Activated T-cell treated with anti-CD3 and anti-CD28 coated beads, Interleukin-2, amount 50 U/mL, for 1 hour (primary cell): Measurements from ENCODE around the gene ZSWIM6.

Experiments used
- DNase-seq: peaks from one replicate; pipeline ENCODE4 v3.0.0-alpha.2; 2020

The ZSWIM6 gene

DNA sequence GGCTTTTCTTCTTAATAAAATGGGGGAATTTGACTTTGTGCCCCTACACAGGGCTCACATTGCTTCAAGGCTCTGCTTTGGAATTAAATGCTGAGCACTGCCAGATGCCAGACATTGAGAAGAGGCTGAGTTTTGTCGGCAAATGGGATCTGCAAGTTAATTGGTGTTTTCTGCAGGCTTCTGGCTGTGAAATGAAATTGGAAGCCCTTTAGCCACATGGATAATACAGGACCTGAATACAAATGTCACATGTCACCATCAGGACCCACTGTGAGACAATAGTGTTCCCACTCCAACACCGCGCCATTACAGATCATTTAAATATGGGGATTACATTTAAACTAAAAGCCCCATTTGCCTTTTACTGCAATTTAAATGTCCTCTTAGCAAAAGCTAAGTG lies 164.4 kb downstream of the ZSWIM6 start:
- DNase-seq: no peak

DNA sequence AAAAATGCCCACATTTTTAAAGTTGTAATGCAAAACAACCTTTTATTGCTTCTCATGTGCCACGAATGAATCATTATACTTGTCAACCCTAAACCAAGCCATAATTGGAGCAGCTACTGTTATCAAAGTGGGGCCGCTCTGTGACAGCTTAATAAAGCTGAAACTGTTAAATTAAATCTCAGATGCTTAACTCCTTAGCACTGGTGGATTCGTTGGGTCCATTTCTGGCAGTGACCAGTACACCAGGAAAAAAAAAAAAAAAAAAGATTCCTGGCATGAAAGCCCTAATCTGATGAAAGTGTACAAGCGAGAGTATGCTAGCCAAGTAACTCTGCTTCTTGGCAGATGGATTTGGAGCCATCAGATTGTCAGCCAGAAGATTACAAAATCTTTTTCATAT lies 164.8 kb downstream of the ZSWIM6 start:
- no peak for DNase-seq

DNA sequence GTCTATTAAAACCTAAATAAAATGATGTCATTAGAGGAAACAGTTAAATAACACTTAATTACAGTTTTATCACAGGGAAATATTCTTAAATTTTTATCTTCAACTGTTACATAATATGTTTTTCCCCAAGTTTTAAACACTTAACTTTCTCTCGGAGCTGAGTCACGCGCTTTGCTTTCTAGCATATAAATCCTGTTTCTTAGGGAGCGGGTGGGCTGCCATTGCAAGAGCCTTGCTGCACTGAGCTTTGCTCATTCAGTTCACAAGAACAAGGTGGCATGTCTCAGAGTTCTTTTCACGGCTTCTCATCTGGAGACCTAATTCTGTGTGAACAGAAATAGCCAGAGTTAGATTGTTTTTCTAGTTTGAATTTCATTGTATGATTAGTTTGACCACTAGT lies 166.1 kb downstream of the ZSWIM6 start:
- no peak for DNase-seq

- no peak for DNase-seq
Observed at GRCh38 chr5:61501971-61502370, 169.9 kb downstream of the ZSWIM6 start.

- no peak for DNase-seq
Observed at GRCh38 chr5:61504143-61504770, 172.2 kb downstream of the ZSWIM6 start.

DNA sequence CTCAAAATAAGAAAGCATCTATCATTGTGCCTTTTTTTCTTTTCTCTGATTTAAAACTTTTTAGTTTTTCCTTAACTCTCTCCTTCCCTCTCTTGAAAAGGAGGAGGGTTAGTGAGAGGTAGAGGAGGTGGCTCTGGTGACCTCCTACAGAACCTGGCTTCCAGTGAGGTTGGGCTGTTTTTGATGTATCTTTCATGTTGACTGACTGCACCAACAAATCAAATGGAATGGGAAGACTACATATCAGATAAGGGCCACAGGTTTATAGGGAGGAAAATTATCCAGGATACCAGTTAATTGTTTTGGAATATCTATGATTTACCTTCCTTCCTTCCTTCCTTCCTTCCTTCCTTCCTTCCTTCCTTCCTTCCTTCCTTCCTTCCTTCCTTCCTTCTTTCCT lies 173.2 kb downstream of the ZSWIM6 start:
- no peak for DNase-seq

GRCh38 chr5:61507232-61507631 lies 175.2 kb downstream of the ZSWIM6 start:
- DNase-seq: no peak

DNA sequence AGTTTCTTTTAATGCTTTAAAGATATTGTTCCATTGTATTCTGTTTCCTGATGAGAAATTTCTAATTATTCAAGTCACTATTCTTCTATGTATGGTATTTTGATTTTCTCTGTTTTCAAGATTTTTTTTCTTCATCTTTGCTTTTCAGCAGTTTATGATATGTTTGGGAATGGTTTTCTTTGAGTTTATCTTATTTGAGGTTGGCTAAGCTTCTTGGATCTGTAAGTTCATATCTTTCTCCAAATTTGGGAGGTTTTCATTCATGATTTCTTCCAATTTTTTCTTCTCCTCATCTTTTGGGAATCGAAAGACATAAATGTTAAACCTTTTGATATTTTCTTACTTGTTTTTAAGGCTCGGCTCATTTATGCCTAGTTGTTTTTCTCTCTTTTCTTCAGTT lies 184.9 kb downstream of the ZSWIM6 start:
- DNase-seq: no peak

DNA sequence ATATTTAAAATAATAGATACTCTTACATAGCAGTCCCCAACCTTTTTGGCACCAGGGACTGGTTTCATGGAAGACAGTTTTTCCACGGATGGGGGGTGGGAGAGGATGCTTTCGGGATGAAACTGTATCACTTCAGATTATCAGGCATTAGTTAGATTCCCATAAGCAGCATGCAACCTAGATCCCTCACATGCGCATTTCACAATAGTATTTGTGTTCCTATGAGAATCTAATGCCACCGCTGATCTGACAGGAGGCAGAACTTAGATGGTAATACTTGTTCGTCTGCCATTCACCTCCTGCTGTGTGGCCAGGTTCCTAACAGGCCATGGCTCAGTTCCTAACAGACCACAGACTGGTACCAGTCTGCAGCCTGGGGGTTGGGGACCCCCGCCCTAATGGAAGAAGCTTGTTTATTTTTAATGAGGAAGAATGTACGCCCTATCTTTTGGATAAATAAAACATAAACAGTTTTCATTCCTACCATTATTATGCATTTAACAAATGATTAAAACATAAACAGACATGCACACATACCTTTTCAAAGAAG lies 187.7 kb downstream of the ZSWIM6 start:
- DNase-seq: no peak

- no peak for DNase-seq
Observed at GRCh38 chr5:61523073-61523472, 191.0 kb downstream of the ZSWIM6 start.

GRCh38 chr5:61523997-61524396 lies 191.9 kb downstream of the ZSWIM6 start:
- DNase-seq: no peak

DNA sequence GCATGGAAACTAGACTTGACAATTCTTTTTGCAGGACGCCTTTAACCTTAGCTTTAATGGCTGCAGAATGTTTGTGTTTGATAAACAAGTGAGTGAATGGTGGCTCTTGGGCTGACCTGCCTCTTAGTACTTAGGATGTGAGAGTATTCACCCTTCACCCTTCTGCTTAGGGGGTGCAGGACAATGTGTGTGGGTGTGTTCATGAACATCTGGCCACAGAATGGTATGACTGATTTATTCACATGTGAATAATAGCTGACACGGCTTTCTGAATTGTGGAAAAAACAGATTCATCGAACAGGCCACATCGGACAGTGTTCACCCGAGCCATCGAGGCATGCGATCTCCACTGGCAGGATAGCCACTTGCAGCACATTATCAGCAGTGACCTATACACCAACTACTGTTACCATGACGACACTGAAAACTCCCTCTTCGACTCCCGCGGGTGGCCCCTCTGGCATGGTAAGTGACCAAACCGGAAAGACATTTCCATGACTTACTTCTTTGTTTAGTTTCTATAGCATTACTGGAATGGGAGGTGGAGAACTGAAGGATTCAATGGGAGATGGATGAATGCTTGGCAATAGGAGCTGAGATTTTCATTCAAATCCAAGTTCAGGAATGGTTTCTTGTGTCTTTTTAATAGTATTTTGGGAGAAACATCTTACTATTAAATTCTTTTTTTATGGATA lies 193.6 kb downstream of the ZSWIM6 start:
- no peak for DNase-seq

DNA sequence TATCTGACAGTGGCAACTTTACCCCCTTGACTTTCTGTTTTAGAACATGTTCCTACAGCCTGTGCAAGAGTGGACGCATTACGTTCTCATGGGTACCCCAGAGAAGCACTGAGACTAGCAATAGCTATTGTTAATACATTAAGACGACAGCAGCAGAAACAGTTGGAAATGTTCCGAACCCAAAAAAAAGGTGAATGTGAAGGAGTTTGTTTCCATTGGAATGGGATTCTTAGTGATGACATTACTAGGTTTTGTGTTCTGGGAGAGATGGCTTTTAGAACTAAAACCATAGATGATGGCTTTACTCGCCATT lies 194.1 kb downstream of the ZSWIM6 start:
- no peak for DNase-seq

DNA sequence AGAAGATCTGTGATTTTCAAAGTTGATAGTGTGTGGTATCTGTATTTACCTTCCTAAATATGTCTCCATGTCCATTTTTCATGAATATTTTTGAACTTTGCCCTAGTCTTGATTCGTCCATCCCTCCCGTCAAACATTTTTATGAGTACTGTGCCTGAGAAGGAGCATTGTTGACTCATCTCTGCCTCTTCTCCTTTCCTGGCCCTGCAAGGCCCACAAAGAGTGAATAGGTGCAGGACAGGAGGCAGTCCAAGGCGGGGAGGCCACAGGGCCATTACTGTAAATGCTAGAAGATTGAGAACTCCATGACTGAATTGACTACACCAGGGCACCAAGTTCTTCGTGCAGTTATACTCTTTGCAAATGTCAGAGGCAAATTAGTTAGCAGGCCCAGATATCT lies 200.9 kb downstream of the ZSWIM6 start:
- no peak for DNase-seq

GRCh38 chr5:61534481-61535267 lies 202.6 kb downstream of the ZSWIM6 start:
- DNase-seq: no peak

DNA sequence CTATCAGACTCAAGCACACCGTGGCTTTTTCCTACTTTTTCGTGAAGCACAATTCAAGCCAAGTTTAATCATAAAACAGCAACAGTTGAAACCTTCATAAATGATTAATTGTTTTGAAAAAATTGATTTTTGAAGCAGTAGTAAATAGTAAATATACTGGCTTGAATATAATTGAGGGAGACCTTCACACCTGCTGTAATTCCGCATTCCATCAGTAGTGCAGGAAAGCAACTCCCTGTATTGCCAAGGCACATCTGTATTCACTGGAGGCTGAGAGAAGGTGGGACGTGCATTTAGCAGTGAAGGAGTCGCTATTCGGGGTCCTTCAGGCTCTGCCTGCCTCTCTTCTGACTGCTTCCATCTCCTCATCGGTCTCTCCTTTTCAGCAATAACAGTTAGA lies 203.8 kb downstream of the ZSWIM6 start:
- DNase-seq: no peak

DNA sequence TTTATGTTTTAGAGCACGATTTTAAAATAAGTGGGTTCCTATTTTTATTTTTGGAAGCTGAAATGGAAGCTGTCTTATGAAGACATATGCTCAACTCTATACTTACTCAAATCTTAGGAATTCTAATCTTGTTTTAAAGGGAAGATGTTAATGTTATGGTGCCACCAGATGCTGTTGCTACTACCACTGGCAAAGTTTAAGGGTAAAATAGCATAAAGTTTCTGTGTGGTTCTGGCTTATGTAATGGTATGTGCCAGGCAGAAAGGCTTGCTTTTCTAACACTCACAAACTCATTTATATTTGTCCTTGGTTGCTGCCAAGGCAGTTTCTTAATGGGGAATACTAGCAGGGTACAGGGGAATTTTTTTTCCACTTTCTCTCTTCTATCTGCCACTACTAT lies 204.9 kb downstream of the ZSWIM6 start:
- no peak for DNase-seq

DNA sequence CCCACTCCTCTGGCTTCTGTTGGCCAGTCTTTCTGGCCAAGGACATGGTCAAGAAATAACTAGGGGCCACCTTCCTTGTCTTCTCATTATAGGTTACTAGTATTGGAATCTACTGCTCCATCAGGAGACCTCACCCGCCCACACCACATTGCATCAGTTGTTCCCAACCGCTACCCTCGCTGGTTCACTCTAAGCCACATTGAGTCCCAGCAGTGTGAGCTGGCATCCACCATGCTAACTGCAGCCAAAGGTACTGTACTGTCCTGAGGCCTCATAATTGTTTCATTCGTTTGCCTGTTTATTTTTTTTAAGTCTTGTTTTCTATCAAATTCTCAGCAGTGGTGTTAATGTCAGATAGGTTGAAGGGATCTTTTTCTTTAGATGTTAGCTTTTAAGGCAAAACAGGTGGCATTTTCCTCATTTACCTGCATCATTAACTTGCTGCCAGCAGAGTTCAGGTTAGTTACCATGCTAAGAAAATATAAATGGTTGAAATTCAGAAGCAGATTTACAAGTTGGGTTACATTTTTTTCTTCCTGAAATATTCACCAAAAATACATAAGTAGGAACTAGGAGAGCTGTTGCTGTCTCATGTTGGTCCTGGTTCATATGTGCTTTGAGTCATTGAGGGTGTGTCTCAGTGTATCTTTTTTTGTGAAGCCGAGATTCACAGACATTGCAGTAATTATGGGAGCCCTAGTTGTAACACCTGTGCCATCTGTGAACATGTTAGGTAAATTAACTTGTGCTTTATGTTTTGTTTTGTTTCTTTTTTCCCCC lies 206.9 kb downstream of the ZSWIM6 start:
- DNase-seq: no peak

GRCh38 chr5:61549530-61549929 lies 217.5 kb downstream of the ZSWIM6 start:
- no peak for DNase-seq

DNA sequence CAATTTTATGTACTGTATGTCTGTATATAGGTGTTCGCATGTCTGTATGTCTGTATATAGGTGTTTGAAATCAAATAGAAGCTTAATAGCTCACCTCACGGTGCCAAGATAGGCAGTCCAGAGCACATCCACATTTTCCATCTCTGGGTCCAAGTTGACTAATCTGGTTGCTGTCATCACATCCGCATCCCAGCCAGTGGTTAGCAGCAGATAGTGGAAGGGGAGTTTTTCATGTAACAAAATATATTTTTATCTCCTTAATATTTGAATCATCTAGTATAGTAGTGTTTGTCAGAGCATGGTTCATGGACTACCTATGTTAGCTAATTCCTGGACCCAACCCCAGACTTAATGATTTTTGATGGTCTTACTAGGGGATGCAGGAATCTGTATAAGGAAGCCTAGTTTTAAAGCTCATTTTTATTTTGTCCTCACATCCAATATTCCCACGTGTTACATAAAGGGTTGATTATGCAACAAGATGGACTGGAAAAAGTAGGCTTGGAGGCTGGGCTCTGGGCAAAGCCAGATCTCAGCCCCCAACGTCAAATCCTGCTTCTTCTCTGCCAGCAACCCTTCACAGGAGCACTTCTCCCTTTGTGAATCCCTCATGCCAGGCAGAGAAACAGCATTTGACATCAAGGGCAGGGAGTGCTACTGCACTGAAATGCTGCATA lies 219.7 kb downstream of the ZSWIM6 start:
- no peak for DNase-seq

DNA sequence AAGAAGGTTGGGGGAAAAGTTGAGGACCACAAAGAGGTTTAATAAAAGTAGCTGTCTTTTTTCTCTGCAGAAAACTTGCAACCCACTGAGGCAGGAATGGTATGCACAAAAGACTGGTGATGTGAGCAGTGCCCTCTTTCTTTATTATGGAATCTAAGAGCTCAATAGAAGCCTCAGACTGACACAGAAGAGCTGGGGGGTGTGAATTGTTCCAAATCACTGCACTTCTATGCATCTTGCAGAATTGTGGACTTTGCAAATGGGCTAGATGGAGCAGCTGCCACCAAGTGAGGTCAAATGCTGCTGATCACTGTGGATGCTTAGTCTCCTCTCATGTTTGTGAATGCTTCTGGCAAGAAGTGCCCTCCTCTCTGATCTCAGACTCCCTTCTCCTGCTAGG lies 227.1 kb downstream of the ZSWIM6 start:
- no peak for DNase-seq

- no peak for DNase-seq
Observed at GRCh38 chr5:61559722-61560121, 227.7 kb downstream of the ZSWIM6 start.

GRCh38 chr5:61563401-61563800 lies 231.3 kb downstream of the ZSWIM6 start:
- DNase-seq: no peak
